Caco-2 (cell line): ENCODE data around the gene PBX4. TPM values are rescaled to one million over a fixed set of nuclear protein-coding genes. Genes with fewer than 3 reads are reported as not detected.

ENCODE experiments used
- BruUV-seq: library from RNA; stranded (reverse); fragments of 400-500 nt; replicated peaks from 2 replicates; lab custom pipeline; 2021; lab: Mats Ljungman, UMichigan
- CTCF ChIA-PET: fragments of 300-600 bp; sonication (Branson Sonifier 250); formaldehyde crosslinking; loops from one replicate; lab custom pipeline; 2022; ENCODE audit warnings: antibody characterized with exemption; lab: Charles Lee
- POLR2A ChIA-PET: fragments of 300-600 bp; sonication (Branson Sonifier 250); formaldehyde crosslinking; loops from one replicate; lab custom pipeline; 2022; ENCODE audit warnings: antibody characterized with exemption; lab: Charles Lee
- DNase-seq, 2 experiments: peaks; one replicate each; pipeline versions ENCODE4 v3.0.0 to v3.0.0-alpha.2; 2020 to 2022
- H3K27me3 ChIP-seq: replicated peaks from 2 replicates; pipeline ENCODE4 v1.6.0; 2011; ENCODE audit warnings: low read length; ENCODE audit not compliant: control insufficient read depth, insufficient read depth
- H3K36me3 ChIP-seq: 2 replicates; pipeline ENCODE4 v1.5.1; 2011; ENCODE audit warnings: low read length; ENCODE audit not compliant: control insufficient read depth, insufficient read depth
- H3K4me1 ChIP-seq: fragments of 250-450 bp; sonication (Bioruptor Pico); 2 replicates; pipeline ENCODE4 v1.5.1; 2020; ENCODE audit warnings: mild to moderate bottlenecking
- H3K4me3 ChIP-seq: 2 replicates; pipeline ENCODE4 v1.5.1; 2011; ENCODE audit warnings: low read depth, mild to moderate bottlenecking, control low read depth, low read length
- H3K9me3 ChIP-seq: fragments of 250-450 bp; sonication (Bioruptor Pico); 2 replicates; pipeline ENCODE4 v1.5.1; 2020; ENCODE audit warnings: mild to moderate bottlenecking, moderate library complexity
- H3K27ac Mint-ChIP-seq: one replicate; pipeline ENCODE4 v1.8.0; 2022; ENCODE audit warnings: mixed read lengths; ENCODE audit not compliant: unreplicated experiment
- H3K27me3 Mint-ChIP-seq: one replicate; pipeline ENCODE4 v1.8.0; 2022; ENCODE audit warnings: mixed read lengths; ENCODE audit not compliant: insufficient read depth, unreplicated experiment
- H3K36me3 Mint-ChIP-seq: one replicate; pipeline ENCODE4 v1.8.0; 2022; ENCODE audit warnings: mild to moderate bottlenecking, mixed read lengths; ENCODE audit not compliant: insufficient read depth, unreplicated experiment
- H3K4me1 Mint-ChIP-seq: one replicate; pipeline ENCODE4 v1.8.0; 2022; ENCODE audit warnings: low read depth, mixed read lengths; ENCODE audit not compliant: unreplicated experiment
- H3K4me3 Mint-ChIP-seq: one replicate; pipeline ENCODE4 v1.8.0; 2022; ENCODE audit warnings: mild to moderate bottlenecking, moderate library complexity, mixed read lengths; ENCODE audit not compliant: unreplicated experiment
- H3K9me3 Mint-ChIP-seq: one replicate; pipeline ENCODE4 v1.8.0; 2022; ENCODE audit warnings: mixed read lengths; ENCODE audit not compliant: unreplicated experiment
- intact Hi-C: fragments of 100-400 bp; cut with micrococcal nuclease; formaldehyde crosslinking; loops from one replicate; pipeline ENCODE4 v1.10.0; 2022; ENCODE audit not compliant: unreplicated experiment
- total RNA-seq: library from RNA; stranded (reverse); gene quantifications from 2 replicates; pipeline ENCODE4 v1.2.3, GENCODE V29; 2022
- TF ChIP-seq, protein P1 (sequence below), 2 experiments: fragments of 200-600 bp in 1 of 2; IDR thresholded peaks; 1 replicate in 1 of 2; 2 replicates in 1 of 2; pipeline versions ENCODE4 v1.5.1 to v1.8.0; 2011 to 2022; ENCODE audit warnings: antibody characterized with exemption in 1 of 2, control low read depth in 1 of 2, inconsistent platforms in 1 of 2, low read depth in 1 of 2, low read length in 1 of 2, mild to moderate bottlenecking in 1 of 2, moderate library complexity in 1 of 2; ENCODE audit not compliant: insufficient read depth in 1 of 2, severe bottlenecking in 1 of 2, unreplicated experiment in 1 of 2

PBX4 gene
- total RNA-seq, 1 experiment from 2014 or later, result 3.5 TPM

GRCh38 chr19:19552798-19553197, 65.7 kb downstream of the PBX4 start:
- H3K27ac Mint-ChIP-seq, result no peak overlapping the region
- H3K36me3 Mint-ChIP-seq, result no peaks in the 10 kb centered on the region
- peaks cover 4% of the 10 kb centered on the region for H3K27me3 Mint-ChIP-seq
- BruUV-seq, result no TSS peak
- Histone ChIP-seq H3K27me3 (no peaks in the 10 kb centered on the region), H3K9me3 (no peaks in the 10 kb centered on the region), H3K4me1 (no peaks in the 10 kb centered on the region), H3K4me3 (no peak overlapping the region), H3K36me3 (no peaks in the 10 kb centered on the region)
- POLR2A ChIA-PET, result no interaction called here
- intact Hi-C loops, result loop anchor here (2.0 to 5.0 kb wide), 2 partner anchors 20 to 65 kb away; partner anchors contain the start of gene PBX4
- no peak overlapping the region for H3K4me3 Mint-ChIP-seq
- TF ChIP-seq, protein P1, sequence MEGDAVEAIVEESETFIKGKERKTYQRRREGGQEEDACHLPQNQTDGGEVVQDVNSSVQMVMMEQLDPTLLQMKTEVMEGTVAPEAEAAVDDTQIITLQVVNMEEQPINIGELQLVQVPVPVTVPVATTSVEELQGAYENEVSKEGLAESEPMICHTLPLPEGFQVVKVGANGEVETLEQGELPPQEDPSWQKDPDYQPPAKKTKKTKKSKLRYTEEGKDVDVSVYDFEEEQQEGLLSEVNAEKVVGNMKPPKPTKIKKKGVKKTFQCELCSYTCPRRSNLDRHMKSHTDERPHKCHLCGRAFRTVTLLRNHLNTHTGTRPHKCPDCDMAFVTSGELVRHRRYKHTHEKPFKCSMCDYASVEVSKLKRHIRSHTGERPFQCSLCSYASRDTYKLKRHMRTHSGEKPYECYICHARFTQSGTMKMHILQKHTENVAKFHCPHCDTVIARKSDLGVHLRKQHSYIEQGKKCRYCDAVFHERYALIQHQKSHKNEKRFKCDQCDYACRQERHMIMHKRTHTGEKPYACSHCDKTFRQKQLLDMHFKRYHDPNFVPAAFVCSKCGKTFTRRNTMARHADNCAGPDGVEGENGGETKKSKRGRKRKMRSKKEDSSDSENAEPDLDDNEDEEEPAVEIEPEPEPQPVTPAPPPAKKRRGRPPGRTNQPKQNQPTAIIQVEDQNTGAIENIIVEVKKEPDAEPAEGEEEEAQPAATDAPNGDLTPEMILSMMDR (IDR thresholded peaks at IDR 0.05; ENCODE audit: insufficient read depth in 1 of 2, low read depth in 1 of 2, low read length in 1 of 2, severe bottlenecking in 1 of 2, unreplicated experiment in 1 of 2), result peak; percentile 55 to 62
- peak in 1 of 2 experiments; percentile 69 for DNase-seq
- CTCF ChIA-PET, result interaction anchor here (0.7 to 1.4 kb wide), 5 partner anchors 9 to 91 kb away, joined by 3 to 11 read pairs (median 3); partner anchors contain the start of gene GMIP
- H3K9me3 Mint-ChIP-seq, result no peaks in the 10 kb centered on the region
- H3K4me1 Mint-ChIP-seq, result no peaks in the 10 kb centered on the region

DNA sequence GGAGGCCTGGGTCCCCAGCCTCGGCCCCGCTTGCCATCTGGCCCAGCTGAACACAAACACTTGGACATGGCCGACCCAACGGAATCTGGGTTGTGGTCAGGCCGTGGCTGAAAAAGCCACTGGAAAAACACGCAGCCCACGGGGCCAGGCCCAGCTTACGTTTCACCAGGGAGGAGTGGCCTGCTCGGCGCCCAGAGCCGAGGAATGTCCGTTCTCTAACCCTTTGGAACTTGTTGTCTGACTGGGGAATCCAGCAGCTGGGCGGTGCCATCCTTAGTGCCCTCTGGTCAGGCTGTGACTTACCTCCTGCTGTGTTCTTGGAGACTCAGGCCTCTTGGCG, 66.7 kb downstream of the PBX4 start:
- no TSS peak for BruUV-seq
- intact Hi-C loops, result loop anchor here (2.0 to 5.0 kb wide), 2 partner anchors 19 to 65 kb away; partner anchors contain the start of gene PBX4
- ChIA-PET POLR2A (interaction anchor here (0.6 kb wide), 1 partner anchor 113 kb away, joined by 5 read pairs; no protein-coding TSS in a partner anchor), CTCF (no interaction called here)
- no peaks in the 10 kb centered on the region for H3K36me3 ChIP-seq
- no peaks in the 10 kb centered on the region for H3K27me3 ChIP-seq
- H3K4me3 Mint-ChIP-seq, result no peak overlapping the region
- TF ChIP-seq, protein P1 (IDR thresholded peaks at IDR 0.05; ENCODE audit: insufficient read depth in 1 of 2, low read depth in 1 of 2, low read length in 1 of 2, severe bottlenecking in 1 of 2, unreplicated experiment in 1 of 2), result no peak
- H3K36me3 Mint-ChIP-seq, result no peaks in the 10 kb centered on the region
- H3K27me3 Mint-ChIP-seq, result peaks cover 4% of the 10 kb centered on the region
- no peaks in the 10 kb centered on the region for H3K4me1 Mint-ChIP-seq
- H3K9me3 ChIP-seq, result no peaks in the 10 kb centered on the region
- H3K9me3 Mint-ChIP-seq, result no peaks in the 10 kb centered on the region
- no peak overlapping the region for H3K4me3 ChIP-seq
- no peak for DNase-seq
- H3K4me1 ChIP-seq, result no peaks in the 10 kb centered on the region
- H3K27ac Mint-ChIP-seq, result no peak overlapping the region

DNA sequence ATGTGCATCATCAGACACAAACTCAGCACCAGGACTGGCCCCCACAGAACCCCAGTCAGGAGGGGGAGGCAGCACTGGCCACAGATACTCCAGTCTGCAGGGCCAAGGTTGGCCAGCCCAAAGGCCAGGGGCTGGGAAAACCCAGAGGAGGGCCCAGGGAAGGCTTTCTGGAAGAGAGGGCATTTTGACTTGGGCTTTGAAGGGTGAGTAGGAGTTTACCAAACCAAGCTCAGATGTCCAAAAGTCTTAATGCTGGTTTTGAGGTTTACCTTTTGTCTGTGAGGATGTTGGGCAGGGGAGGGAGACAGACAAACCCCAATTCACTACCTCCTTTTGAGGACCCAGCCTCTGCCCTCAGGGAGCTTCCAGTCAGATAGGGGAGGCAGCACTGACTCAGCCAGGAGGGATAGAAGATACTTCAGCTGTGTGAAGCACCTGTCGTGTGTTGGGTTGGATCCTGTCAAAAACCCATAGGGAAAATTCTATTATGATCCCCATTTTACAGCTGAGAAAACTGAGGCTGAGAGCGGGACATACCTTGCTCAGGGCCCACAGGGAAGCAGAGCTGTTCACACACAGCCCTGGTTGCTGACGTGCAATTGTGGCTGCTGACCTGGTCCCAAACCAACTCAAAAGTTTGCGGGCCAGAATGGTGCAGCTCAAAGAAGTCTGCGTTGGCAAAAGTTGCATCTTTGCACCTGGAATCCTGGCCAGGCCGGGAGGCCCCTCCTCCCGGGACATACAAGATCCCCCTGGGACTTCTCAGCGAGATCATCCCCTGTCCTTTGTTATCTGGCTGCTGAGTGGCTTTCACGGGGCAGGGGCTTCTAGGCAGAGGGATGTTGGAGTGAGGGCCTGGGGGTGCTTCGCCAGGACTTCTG, 67.3 kb downstream of the PBX4 start:
- ChIA-PET CTCF (interaction anchor here (0.6 to 0.7 kb wide), 2 partner anchors 18 to 113 kb away, joined by 3 read pairs; no protein-coding TSS in a partner anchor), POLR2A (interaction anchor here (0.6 kb wide), 1 partner anchor 113 kb away, joined by 5 read pairs; no protein-coding TSS in a partner anchor)
- no TSS peak for BruUV-seq
- Histone ChIP-seq H3K27me3 (no peaks in the 10 kb centered on the region), H3K36me3 (no peaks in the 10 kb centered on the region), H3K4me3 (no peak overlapping the region), H3K4me1 (no peaks in the 10 kb centered on the region), H3K9me3 (no peaks in the 10 kb centered on the region)
- Mint-ChIP-seq H3K9me3 (no peaks in the 10 kb centered on the region), H3K27ac (no peak overlapping the region), H3K36me3 (no peaks in the 10 kb centered on the region), H3K4me3 (no peak overlapping the region), H3K4me1 (no peaks in the 10 kb centered on the region), H3K27me3 (peaks cover 4% of the 10 kb centered on the region)
- intact Hi-C loops, result loop anchor here (5.0 kb wide), 1 partner anchor 66 kb away; the partner anchor contains the start of gene PBX4
- DNase-seq, result no peak
- TF ChIP-seq, protein P1 (IDR thresholded peaks at IDR 0.05; ENCODE audit: insufficient read depth in 1 of 2, low read depth in 1 of 2, low read length in 1 of 2, severe bottlenecking in 1 of 2, unreplicated experiment in 1 of 2), result no peak
